Placental epithelial cell (primary cell): ENCODE data around the gene ZC3H6. TPM values are rescaled to one million over a fixed set of nuclear protein-coding genes. Genes with fewer than 3 reads are reported as not detected.

ENCODE experiments used
- small RNA-seq: library from RNA; depleted of rRNA; stranded (forward); fragments of <200 nt; gene quantifications from one replicate; pipeline ENCODE3, GENCODE V24; 2012
- total RNA-seq: library from RNA; depleted of rRNA; stranded (reverse); fragments of >200 nt; gene quantifications from 2 replicates; pipeline ENCODE4 v1.2.3, GENCODE V29; 2012

The ZC3H6 gene
- total RNA-seq: 5.7 and 7.1 TPM in 2 replicates

GRCh38 chr2:112275311-112275886 is at the start of gene ZC3H6:
ZC3H6 (plus strand) TSS chr2:112275597; CDS start chr2:112275995, 398 bp downstream.

GRCh38 chr2:112254466-112255240 is 20.7 kb upstream of the ZC3H6 start, which contains the start of gene ZC3H8:
ZC3H8 (minus strand) TSS chr2:112255042; CDS start chr2:112254981, 61 bp downstream.

Small RNA genes within 50 kb of the gene (small RNA-seq; reads per million reads assigned to genes)
- gene AC115115.1: not detected

Other genes with a start within 250 kb of the ZC3H6 start
- 20.8 and 29.4 TPM in 2 replicates for gene TMEM87B, start 220.3 kb upstream of the ZC3H6 start, total RNA-seq
- 4.6 and 26.7 TPM in 2 replicates for gene FBLN7, start 137.2 kb upstream of the ZC3H6 start, total RNA-seq
- 3.9 and 9.4 TPM in 2 replicates for gene ZC3H8, start 20.6 kb upstream of the ZC3H6 start, total RNA-seq
- 6.6 and 8.2 TPM in 2 replicates for gene RGPD8, start 158.0 kb downstream of the ZC3H6 start, total RNA-seq
- 11.8 and 21.6 TPM in 2 replicates for gene TTL, start 206.6 kb downstream of the ZC3H6 start, total RNA-seq